Activated CD4-positive, CD25-positive, alpha-beta regulatory T cell (primary cell): Measurements from ENCODE around the gene PTPRD.

Experiments used
- DNase-seq, 4 experiments: peaks; one replicate each; lab custom pipeline; 2025; lab: John Stamatoyannopoulos, UW

The PTPRD gene

GRCh38 chr9:8778356-8778755 is 1834.4 kb downstream of the PTPRD start:
- DNase-seq = no peak

- no peak for DNase-seq
Measured at GRCh38 chr9:8772302-8772701, 1840.5 kb downstream of the PTPRD start.

GRCh38 chr9:8769153-8769552 is 1843.6 kb downstream of the PTPRD start:
- no peak for DNase-seq

- no peak for DNase-seq
Measured at GRCh38 chr9:8766096-8766495, 1846.7 kb downstream of the PTPRD start.

- DNase-seq = no peak
Measured at GRCh38 chr9:8764051-8764450, 1848.8 kb downstream of the PTPRD start.

- DNase-seq = no peak
Measured at GRCh38 chr9:8762479-8763085, 1850.2 kb downstream of the PTPRD start.

- DNase-seq = no peak
Measured at GRCh38 chr9:8760000-8760767, 1852.6 kb downstream of the PTPRD start.

- no peak for DNase-seq
Measured at GRCh38 chr9:8757881-8758280, 1854.9 kb downstream of the PTPRD start.

GRCh38 chr9:8754751-8755150 is 1858.1 kb downstream of the PTPRD start:
- no peak for DNase-seq

- DNase-seq = no peak
Measured at GRCh38 chr9:8751406-8751930, 1861.3 kb downstream of the PTPRD start.

- DNase-seq = no peak
Measured at GRCh38 chr9:8750639-8751051, 1862.2 kb downstream of the PTPRD start.

- no peak for DNase-seq
Measured at GRCh38 chr9:8745347-8745746, 1867.5 kb downstream of the PTPRD start.

GRCh38 chr9:8738945-8739344 is 1873.9 kb downstream of the PTPRD start:
- DNase-seq = no peak

- no peak for DNase-seq
Measured at GRCh38 chr9:8736805-8737204, 1876.0 kb downstream of the PTPRD start.

GRCh38 chr9:8734760-8735159 is 1878.0 kb downstream of the PTPRD start:
- no peak for DNase-seq

GRCh38 chr9:8733131-8733954 is 1879.5 kb downstream of the PTPRD start:
- DNase-seq = no peak

GRCh38 chr9:8732367-8733075 is 1880.3 kb downstream of the PTPRD start:
- no peak for DNase-seq

GRCh38 chr9:8730618-8731017 is 1882.2 kb downstream of the PTPRD start:
- DNase-seq = no peak

GRCh38 chr9:8728910-8729309 is 1883.9 kb downstream of the PTPRD start:
- no peak for DNase-seq

GRCh38 chr9:8727191-8727590 is 1885.6 kb downstream of the PTPRD start:
- no peak for DNase-seq

GRCh38 chr9:8726692-8727091 is 1886.1 kb downstream of the PTPRD start:
- no peak for DNase-seq

- no peak for DNase-seq
Measured at GRCh38 chr9:8725635-8726034, 1887.2 kb downstream of the PTPRD start.
